ENCODE data around the gene ACTG1. TPM values are rescaled to one million over a fixed set of nuclear protein-coding genes. Genes with fewer than 3 reads are reported as not detected.

ACTG1 gene
- total RNA-seq, 1 experiment from 2014 or later, result 3,455 TPM

- H3K27ac Mint-ChIP-seq, result no peak overlapping the region
- H3K36me3 Mint-ChIP-seq, result no peaks in the 10 kb centered on the region
- no peaks in the 10 kb centered on the region for H3K4me1 Mint-ChIP-seq
- no peak overlapping the region for H3K4me3 Mint-ChIP-seq
- TF ChIP-seq NFE2L1 (CRISPR knock-in tag; IDR thresholded peaks at IDR 0.05) (no peak), E2F4 (CRISPR knock-in tag; IDR thresholded peaks at IDR 0.05; ENCODE audit: borderline replicate concordance, low read depth) (no peak), USF1 (CRISPR knock-in tag; IDR thresholded peaks at IDR 0.05) (no peak)
- peaks cover 29% of the 10 kb centered on the region for H3K27me3 Mint-ChIP-seq (ENCODE audit: low read depth)
- ChIA-PET POLR2A (no interaction called here), CTCF (no interaction called here)
- ATAC-seq (no peak), DNase-seq (ENCODE audit: low spot score) (no peak)
- H3K9me3 Mint-ChIP-seq, result peaks cover 3% of the 10 kb centered on the region; the same call in 1 of the 2 replicates
Observed at GRCh38 chr17:81476097-81476496, 36.5 kb downstream of the ACTG1 start.

DNA sequence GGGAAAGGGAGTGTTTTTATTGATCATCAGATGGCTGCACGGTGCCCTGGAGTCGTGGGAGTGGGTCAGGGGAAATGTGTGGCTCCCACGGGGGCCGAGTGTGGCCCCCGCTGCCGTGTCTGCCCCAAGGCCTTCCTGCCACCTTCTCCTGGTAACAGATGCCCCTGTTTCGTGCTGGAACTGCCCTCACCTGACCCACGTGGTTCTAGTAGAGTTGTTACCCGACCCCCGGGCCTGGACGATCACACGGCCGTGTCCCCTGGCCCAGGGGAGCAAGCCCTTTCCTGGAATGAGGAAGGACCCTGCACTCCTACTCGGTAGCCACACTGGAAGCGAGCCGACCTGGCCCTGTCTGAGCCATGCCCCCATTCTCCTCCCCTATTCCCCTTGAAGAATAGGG lies 37.6 kb downstream of the ACTG1 start:
- Mint-ChIP-seq H3K9me3 (peaks cover 3% of the 10 kb centered on the region; the same call in 1 of the 2 replicates), H3K27me3 (ENCODE audit: low read depth) (peaks cover 18% of the 10 kb centered on the region), H3K36me3 (no peaks in the 10 kb centered on the region), H3K27ac (no peak overlapping the region), H3K4me1 (no peaks in the 10 kb centered on the region), H3K4me3 (no peak overlapping the region)
- DNase-seq (ENCODE audit: low spot score) (no peak), ATAC-seq (no peak)
- ChIA-PET POLR2A (no interaction called here), CTCF (interaction anchor here (1.1 kb wide), 1 partner anchor 9 kb away, joined by 4 read pairs; no protein-coding TSS in a partner anchor)
- no peak for TF ChIP-seq EMX1 (CRISPR knock-in tag; IDR thresholded peaks at IDR 0.05)
- TF ChIP-seq OVOL2 (CRISPR knock-in tag; IDR thresholded peaks at IDR 0.05; ENCODE audit: borderline replicate concordance), result no peak
- TF ChIP-seq JAZF1 (CRISPR knock-in tag; IDR thresholded peaks at IDR 0.05), result no peak
- TF ChIP-seq, protein P1, sequence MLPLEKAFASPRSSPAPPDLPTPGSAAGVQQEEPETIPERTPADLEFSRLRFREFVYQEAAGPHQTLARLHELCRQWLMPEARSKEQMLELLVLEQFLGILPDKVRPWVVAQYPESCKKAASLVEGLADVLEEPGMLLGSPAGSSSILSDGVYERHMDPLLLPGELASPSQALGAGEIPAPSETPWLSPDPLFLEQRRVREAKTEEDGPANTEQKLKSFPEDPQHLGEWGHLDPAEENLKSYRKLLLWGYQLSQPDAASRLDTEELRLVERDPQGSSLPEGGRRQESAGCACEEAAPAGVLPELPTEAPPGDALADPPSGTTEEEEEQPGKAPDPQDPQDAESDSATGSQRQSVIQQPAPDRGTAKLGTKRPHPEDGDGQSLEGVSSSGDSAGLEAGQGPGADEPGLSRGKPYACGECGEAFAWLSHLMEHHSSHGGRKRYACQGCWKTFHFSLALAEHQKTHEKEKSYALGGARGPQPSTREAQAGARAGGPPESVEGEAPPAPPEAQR (CRISPR knock-in tag; IDR thresholded peaks at IDR 0.05), result no peak
- TF ChIP-seq, protein P2, sequence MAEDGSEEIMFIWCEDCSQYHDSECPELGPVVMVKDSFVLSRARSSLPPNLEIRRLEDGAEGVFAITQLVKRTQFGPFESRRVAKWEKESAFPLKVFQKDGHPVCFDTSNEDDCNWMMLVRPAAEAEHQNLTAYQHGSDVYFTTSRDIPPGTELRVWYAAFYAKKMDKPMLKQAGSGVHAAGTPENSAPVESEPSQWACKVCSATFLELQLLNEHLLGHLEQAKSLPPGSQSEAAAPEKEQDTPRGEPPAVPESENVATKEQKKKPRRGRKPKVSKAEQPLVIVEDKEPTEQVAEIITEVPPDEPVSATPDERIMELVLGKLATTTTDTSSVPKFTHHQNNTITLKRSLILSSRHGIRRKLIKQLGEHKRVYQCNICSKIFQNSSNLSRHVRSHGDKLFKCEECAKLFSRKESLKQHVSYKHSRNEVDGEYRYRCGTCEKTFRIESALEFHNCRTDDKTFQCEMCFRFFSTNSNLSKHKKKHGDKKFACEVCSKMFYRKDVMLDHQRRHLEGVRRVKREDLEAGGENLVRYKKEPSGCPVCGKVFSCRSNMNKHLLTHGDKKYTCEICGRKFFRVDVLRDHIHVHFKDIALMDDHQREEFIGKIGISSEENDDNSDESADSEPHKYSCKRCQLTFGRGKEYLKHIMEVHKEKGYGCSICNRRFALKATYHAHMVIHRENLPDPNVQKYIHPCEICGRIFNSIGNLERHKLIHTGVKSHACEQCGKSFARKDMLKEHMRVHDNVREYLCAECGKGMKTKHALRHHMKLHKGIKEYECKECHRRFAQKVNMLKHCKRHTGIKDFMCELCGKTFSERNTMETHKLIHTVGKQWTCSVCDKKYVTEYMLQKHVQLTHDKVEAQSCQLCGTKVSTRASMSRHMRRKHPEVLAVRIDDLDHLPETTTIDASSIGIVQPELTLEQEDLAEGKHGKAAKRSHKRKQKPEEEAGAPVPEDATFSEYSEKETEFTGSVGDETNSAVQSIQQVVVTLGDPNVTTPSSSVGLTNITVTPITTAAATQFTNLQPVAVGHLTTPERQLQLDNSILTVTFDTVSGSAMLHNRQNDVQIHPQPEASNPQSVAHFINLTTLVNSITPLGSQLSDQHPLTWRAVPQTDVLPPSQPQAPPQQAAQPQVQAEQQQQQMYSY (CRISPR knock-in tag; IDR thresholded peaks at IDR 0.05), result no peak
- TF ChIP-seq SP1 (CRISPR knock-in tag; conservative IDR thresholded peaks at IDR 0.05), result no peak
- TF ChIP-seq ZNF219 (CRISPR knock-in tag; IDR thresholded peaks at IDR 0.05; ENCODE audit: borderline replicate concordance), result no peak
- TF ChIP-seq USF1 (CRISPR knock-in tag; IDR thresholded peaks at IDR 0.05), result no peak
- TF ChIP-seq SOX15 (CRISPR knock-in tag; IDR thresholded peaks at IDR 0.05), result no peak

DNA sequence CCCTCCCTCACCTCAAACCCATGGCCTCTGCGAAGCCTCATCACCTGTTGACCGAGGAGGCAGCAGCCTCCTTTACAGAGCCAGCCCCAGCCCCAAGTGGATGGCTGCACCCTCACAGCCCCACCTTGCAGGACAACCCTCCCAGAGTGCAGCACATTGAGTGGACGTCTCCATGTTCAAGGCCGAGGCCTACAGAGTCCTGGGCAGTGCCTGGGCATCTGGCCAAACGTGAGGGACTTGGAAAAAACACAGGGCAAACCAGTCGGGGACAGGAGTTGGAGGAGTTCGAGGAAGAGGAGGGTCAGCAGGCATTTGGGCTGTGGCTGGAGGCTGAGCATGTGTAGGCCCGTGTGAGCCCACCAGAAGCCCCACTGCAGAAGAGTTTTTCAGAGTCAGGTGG lies 39.6 kb downstream of the ACTG1 start:
- peaks cover 5% of the 10 kb centered on the region for H3K27me3 Mint-ChIP-seq (ENCODE audit: low read depth)
- ChIA-PET POLR2A (no interaction called here), CTCF (interaction anchor here (2.9 kb wide), 1 partner anchor 11 kb away, joined by 11 read pairs; no protein-coding TSS in a partner anchor)
- H3K4me1 Mint-ChIP-seq, result no peaks in the 10 kb centered on the region
- TF ChIP-seq NR2C2 (CRISPR knock-in tag; IDR thresholded peaks at IDR 0.05) (0 out of 2 replicates have a peak, but pooled peaks have one; percentile 14), ZNF317 (CRISPR knock-in tag; IDR thresholded peaks at IDR 0.05; ENCODE audit: borderline replicate concordance, low read depth) (no peak), MAX (CRISPR knock-in tag; IDR thresholded peaks at IDR 0.05) (no peak), SMAD4 (CRISPR knock-in tag; IDR thresholded peaks at IDR 0.05) (no peak)
- TF ChIP-seq, protein P3, sequence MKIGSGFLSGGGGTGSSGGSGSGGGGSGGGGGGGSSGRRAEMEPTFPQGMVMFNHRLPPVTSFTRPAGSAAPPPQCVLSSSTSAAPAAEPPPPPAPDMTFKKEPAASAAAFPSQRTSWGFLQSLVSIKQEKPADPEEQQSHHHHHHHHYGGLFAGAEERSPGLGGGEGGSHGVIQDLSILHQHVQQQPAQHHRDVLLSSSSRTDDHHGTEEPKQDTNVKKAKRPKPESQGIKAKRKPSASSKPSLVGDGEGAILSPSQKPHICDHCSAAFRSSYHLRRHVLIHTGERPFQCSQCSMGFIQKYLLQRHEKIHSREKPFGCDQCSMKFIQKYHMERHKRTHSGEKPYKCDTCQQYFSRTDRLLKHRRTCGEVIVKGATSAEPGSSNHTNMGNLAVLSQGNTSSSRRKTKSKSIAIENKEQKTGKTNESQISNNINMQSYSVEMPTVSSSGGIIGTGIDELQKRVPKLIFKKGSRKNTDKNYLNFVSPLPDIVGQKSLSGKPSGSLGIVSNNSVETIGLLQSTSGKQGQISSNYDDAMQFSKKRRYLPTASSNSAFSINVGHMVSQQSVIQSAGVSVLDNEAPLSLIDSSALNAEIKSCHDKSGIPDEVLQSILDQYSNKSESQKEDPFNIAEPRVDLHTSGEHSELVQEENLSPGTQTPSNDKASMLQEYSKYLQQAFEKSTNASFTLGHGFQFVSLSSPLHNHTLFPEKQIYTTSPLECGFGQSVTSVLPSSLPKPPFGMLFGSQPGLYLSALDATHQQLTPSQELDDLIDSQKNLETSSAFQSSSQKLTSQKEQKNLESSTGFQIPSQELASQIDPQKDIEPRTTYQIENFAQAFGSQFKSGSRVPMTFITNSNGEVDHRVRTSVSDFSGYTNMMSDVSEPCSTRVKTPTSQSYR (CRISPR knock-in tag; IDR thresholded peaks at IDR 0.05), result no peak
- TF ChIP-seq, protein P1 (CRISPR knock-in tag; IDR thresholded peaks at IDR 0.05), result no peak
- ATAC-seq, result no peak
- no peak overlapping the region for H3K4me3 Mint-ChIP-seq
- H3K27ac Mint-ChIP-seq, result no peak overlapping the region
- peaks cover 3% of the 10 kb centered on the region; the same call in 1 of the 2 replicates for H3K9me3 Mint-ChIP-seq
- no peaks in the 10 kb centered on the region for H3K36me3 Mint-ChIP-seq
- no peak for DNase-seq (ENCODE audit: low spot score)

Measured in WTC11 (cell line).